ENCODE results near the gene ASB18.

GRCh38 chr2:236204953-236205352 lies 59.3 kb downstream of the ASB18 start:
- TF ChIP-seq CTCF (IDR thresholded peaks at IDR 0.05) = no peak
- TF ChIP-seq, protein P1, sequence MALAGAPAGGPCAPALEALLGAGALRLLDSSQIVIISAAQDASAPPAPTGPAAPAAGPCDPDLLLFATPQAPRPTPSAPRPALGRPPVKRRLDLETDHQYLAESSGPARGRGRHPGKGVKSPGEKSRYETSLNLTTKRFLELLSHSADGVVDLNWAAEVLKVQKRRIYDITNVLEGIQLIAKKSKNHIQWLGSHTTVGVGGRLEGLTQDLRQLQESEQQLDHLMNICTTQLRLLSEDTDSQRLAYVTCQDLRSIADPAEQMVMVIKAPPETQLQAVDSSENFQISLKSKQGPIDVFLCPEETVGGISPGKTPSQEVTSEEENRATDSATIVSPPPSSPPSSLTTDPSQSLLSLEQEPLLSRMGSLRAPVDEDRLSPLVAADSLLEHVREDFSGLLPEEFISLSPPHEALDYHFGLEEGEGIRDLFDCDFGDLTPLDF (CRISPR knock-in tag; IDR thresholded peaks at IDR 0.05) = no peak
- TF ChIP-seq, protein P2, sequence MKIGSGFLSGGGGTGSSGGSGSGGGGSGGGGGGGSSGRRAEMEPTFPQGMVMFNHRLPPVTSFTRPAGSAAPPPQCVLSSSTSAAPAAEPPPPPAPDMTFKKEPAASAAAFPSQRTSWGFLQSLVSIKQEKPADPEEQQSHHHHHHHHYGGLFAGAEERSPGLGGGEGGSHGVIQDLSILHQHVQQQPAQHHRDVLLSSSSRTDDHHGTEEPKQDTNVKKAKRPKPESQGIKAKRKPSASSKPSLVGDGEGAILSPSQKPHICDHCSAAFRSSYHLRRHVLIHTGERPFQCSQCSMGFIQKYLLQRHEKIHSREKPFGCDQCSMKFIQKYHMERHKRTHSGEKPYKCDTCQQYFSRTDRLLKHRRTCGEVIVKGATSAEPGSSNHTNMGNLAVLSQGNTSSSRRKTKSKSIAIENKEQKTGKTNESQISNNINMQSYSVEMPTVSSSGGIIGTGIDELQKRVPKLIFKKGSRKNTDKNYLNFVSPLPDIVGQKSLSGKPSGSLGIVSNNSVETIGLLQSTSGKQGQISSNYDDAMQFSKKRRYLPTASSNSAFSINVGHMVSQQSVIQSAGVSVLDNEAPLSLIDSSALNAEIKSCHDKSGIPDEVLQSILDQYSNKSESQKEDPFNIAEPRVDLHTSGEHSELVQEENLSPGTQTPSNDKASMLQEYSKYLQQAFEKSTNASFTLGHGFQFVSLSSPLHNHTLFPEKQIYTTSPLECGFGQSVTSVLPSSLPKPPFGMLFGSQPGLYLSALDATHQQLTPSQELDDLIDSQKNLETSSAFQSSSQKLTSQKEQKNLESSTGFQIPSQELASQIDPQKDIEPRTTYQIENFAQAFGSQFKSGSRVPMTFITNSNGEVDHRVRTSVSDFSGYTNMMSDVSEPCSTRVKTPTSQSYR (CRISPR knock-in tag; IDR thresholded peaks at IDR 0.05) = no peak
- TF ChIP-seq ZBTB21 (CRISPR knock-in tag; IDR thresholded peaks at IDR 0.05; ENCODE audit: borderline replicate concordance) = no peak
- no peak for TF ChIP-seq MAX (CRISPR knock-in tag; IDR thresholded peaks at IDR 0.05)
- TF ChIP-seq, protein P3, sequence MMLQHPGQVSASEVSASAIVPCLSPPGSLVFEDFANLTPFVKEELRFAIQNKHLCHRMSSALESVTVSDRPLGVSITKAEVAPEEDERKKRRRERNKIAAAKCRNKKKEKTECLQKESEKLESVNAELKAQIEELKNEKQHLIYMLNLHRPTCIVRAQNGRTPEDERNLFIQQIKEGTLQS (CRISPR knock-in tag; conservative IDR thresholded peaks at IDR 0.05) = no peak
- TF ChIP-seq FOXP4 (CRISPR knock-in tag; IDR thresholded peaks at IDR 0.05) = no peak
- no peak for TF ChIP-seq NFE2L1 (CRISPR knock-in tag; IDR thresholded peaks at IDR 0.05)
- no peak for TF ChIP-seq RELA (CRISPR knock-in tag; IDR thresholded peaks at IDR 0.05; ENCODE audit: borderline replicate concordance)

Data from WTC11 (cell line).